ENCODE measurements around the gene DIAPH2.

The DIAPH2 gene

DNA sequence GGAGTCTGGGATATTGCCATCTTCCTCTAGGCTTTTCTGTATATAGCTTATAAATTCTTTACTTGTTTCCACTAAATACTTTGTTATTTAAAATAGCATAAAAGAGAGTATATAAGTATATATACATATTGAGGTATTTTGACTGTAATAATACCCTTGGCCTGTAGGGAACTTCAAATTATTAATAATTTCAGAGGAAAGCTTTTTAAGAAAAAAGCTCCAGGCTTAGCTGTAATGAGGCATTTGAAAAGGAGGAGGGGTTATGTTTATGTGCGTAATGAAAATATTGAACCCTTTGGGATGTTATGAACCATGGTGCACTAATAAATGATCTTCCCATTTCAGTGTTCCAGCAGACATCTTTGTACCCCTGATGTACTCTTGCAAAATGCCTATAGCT, 777.1 kb downstream of the DIAPH2 start:
- TF ChIP-seq, protein P1, sequence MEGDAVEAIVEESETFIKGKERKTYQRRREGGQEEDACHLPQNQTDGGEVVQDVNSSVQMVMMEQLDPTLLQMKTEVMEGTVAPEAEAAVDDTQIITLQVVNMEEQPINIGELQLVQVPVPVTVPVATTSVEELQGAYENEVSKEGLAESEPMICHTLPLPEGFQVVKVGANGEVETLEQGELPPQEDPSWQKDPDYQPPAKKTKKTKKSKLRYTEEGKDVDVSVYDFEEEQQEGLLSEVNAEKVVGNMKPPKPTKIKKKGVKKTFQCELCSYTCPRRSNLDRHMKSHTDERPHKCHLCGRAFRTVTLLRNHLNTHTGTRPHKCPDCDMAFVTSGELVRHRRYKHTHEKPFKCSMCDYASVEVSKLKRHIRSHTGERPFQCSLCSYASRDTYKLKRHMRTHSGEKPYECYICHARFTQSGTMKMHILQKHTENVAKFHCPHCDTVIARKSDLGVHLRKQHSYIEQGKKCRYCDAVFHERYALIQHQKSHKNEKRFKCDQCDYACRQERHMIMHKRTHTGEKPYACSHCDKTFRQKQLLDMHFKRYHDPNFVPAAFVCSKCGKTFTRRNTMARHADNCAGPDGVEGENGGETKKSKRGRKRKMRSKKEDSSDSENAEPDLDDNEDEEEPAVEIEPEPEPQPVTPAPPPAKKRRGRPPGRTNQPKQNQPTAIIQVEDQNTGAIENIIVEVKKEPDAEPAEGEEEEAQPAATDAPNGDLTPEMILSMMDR (IDR thresholded peaks at IDR 0.05), result no peak

DNA sequence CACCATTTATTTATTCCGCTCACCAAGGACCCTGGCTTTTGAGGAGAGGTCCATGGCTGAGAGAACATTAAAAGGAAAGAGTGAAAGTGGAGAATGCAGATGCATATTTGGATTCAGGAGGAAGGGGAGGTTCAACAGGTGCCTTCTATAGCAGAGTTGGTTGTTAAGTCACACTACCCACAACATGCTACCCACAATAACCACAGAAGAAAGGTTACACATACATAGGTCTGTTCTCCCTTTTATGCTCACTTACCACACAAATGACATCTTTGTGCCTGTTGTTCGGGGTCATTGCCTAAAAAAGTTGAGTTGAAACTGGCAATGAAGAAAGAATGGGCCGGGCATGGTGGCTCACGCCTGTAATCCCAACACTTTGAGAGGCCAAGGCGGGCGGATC, 786.4 kb downstream of the DIAPH2 start:
- TF ChIP-seq, protein P1 (IDR thresholded peaks at IDR 0.05), result no peak

DNA sequence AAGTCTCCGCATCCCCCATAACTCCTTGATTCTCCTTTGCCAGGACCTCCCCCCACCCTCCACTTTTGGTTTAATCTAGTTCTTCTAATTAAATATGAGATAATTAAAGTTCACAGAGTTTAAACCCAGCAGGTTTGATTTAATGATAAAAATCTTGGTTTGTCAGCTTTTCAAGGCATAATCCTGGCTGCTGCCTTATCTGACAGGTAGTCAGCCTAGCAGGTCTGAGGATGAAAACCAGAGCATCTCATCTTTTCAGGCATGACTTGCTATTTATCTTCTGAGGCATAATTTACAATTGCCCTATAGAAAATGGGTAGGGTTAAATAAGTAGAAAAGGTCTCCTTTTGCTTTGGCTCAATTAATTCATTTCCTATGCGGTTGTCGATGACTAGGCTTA, 790.3 kb downstream of the DIAPH2 start:
- TF ChIP-seq, protein P1 (IDR thresholded peaks at IDR 0.05), result no peak

DNA sequence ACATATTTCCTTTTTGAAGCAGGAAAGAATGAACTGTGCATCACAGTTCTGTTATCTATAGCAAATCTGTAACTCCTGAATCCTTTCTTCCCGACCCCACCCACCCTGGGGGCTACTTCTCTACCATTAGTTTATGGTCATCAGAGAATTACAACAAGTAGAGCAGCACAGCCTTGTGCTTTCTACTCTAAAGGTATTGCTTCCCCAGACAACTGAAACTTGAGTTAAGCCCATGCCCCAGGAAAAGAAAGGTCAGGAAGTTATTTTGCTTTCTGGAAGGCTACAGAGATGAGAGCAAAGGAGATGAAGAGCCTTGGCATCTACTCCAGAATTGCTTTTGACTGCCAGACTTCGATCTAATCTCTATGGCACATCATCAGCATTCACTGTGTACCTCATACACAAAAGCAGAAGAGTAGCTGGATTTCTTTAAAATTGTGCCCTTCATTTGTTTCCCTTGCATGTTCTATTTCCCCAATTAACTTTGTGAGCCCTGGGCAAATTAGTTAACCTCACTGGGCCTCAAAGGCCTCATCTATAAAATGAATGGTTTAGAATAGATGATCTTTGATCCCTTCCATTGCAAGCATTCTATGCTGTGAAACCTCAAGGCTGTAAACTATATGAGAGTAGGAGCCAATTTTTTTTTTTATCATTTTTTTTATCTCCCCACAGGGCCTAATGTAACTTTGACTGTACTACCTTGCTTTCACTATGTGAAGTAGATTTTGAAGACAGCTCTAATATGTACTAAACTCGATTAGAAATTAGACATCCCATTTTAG, 794.7 kb downstream of the DIAPH2 start:
- TF ChIP-seq, protein P1 (IDR thresholded peaks at IDR 0.05), result no peak

DNA sequence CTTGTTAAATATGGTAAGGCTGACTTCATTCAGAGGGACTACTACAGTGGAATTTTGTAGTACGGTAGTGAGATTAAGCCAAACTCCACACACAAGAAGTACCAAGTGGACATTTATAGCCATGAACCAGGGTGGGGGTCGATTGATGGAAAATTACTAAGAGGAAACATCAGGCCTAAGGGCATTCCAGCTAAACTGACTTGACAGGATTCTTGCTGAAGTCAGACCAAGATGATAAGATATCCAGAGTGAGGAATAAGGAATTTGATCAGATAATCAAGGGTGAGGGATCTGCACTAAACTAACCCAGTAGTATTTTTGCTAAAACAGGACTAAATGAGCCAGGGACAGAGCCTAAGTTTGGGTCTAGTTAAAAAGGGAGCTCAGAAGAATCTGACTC, 796.6 kb downstream of the DIAPH2 start:
- TF ChIP-seq, protein P1 (IDR thresholded peaks at IDR 0.05), result no peak

DNA sequence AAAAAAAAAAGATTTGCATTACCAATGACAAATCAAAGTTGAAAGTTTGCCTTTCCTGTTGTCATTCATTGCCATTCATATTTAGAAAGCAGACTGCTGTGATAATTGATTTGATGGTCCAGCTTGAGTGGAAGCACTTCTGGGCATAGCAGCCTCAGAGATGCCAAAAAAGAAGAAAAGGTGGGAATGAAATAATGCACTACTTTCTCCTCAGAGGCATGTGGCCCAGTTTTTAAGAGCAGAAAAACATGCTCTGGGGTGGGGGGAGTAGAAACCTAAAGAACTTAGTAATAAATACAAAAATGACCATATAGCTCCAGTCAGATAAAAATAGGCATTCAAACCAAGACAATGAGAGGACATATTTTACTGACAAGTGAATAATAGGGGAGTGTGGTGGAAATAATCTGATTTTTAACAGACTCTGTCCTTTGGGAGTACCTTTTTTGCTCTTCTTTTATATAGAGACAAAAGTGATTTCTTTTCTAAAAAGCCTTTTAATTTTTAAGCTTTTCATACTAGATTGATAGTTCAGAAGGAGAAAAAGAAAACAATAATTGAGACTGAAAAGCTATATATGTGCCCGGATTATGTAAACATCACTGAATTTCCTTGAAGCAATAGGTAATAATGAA, 798.1 kb downstream of the DIAPH2 start:
- TF ChIP-seq, protein P1 (IDR thresholded peaks at IDR 0.05), result no peak

DNA sequence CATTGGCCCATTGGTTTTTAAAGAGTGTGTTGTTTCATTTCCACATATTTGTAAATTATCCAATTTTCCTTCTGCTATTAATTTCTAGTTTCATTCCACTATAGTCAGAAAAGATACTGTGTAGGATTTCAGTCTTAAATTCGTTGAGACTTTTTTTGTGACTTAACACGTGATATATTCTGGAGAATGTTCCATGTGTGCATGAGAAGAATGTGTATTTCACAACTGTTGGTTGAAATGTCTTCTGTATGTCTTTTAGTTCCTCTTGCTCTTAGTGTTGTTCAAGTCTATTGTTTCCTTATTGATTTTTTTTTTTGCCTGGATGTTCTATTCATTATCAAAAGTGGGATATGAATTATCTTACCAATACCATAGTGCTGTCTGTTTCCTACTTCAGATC, 806.0 kb downstream of the DIAPH2 start:
- TF ChIP-seq, protein P1 (IDR thresholded peaks at IDR 0.05), result no peak
